GM12873 (cell line): ENCODE data around the gene RGL3.

ENCODE experiments used
- TF ChIP-seq, protein P1 (sequence below): IDR thresholded peaks from 2 replicates; pipeline ENCODE4 v1.5.1; 2012; ENCODE audit warnings: low read depth, mild to moderate bottlenecking, moderate library complexity, low read length, control low read depth; ENCODE audit not compliant: insufficient read depth; ENCODE audit errors: missing control alignments

The RGL3 gene

DNA sequence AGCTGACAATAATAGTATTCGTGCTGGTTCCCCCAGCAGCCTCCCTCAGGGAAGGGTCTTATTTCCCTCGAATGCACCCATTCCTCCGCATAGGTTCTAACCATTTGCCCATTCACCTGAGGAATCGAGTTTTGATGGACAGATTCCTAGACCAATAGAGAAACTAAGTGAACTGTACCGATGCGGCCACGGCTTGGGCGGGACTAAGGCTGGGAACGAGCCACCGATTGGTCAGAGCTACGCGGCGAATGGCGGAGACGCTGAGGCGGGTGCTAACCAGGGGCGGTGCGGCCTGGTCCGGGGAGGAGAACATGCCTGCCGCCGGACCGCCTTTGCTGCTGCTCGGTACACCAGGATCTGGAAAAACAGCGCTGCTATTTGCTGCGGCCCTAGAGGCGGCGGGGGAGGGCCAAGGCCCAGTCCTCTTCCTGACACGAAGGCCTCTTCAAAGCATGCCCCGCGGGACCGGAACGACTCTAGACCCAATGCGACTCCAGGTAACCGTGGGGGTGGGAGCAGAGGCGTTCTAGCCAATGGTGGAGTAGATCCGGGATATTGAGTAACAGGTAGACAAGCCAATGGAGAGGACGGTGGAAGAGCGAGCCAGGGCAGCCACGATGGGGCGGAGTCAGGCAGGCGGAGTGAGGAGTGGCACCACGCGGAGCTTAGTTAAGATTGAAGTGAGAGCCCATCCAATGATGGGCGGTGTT is 44.5 kb downstream of the RGL3 start, which contains the start of gene SWSAP1:
TSS of gene SWSAP1 (plus strand) at position 234 of the 710 bp plus-strand sequence. CDS start at position 249, 15 bp downstream.
- TF ChIP-seq, protein P1, sequence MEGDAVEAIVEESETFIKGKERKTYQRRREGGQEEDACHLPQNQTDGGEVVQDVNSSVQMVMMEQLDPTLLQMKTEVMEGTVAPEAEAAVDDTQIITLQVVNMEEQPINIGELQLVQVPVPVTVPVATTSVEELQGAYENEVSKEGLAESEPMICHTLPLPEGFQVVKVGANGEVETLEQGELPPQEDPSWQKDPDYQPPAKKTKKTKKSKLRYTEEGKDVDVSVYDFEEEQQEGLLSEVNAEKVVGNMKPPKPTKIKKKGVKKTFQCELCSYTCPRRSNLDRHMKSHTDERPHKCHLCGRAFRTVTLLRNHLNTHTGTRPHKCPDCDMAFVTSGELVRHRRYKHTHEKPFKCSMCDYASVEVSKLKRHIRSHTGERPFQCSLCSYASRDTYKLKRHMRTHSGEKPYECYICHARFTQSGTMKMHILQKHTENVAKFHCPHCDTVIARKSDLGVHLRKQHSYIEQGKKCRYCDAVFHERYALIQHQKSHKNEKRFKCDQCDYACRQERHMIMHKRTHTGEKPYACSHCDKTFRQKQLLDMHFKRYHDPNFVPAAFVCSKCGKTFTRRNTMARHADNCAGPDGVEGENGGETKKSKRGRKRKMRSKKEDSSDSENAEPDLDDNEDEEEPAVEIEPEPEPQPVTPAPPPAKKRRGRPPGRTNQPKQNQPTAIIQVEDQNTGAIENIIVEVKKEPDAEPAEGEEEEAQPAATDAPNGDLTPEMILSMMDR = no peak

DNA sequence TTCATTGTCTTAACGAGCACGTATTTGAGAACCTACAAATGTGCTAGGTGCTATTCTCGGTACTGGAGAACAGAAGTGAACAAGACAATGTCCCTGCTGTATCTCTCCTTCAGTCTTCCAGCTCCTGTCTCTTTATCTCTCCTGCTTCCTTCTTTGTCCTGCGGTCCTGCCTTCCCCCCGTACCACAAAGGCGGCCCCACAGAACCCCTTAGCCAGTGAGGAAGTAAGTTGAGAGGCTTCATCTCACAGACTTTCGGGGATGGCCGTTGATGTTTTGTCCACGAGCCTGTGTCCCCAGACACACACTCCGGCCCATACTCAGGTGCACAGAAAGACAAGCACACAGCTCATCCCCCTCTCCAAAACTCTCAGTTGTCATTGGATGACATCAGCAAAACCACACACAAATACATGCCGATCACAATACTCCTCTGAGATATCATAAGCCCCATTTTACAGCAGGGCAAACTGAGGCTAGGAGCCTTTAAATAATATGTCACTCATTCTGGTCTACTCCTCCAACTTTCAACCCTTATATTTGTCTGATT is 45.2 kb downstream of the RGL3 start:
- TF ChIP-seq, protein P1 = no peak

DNA sequence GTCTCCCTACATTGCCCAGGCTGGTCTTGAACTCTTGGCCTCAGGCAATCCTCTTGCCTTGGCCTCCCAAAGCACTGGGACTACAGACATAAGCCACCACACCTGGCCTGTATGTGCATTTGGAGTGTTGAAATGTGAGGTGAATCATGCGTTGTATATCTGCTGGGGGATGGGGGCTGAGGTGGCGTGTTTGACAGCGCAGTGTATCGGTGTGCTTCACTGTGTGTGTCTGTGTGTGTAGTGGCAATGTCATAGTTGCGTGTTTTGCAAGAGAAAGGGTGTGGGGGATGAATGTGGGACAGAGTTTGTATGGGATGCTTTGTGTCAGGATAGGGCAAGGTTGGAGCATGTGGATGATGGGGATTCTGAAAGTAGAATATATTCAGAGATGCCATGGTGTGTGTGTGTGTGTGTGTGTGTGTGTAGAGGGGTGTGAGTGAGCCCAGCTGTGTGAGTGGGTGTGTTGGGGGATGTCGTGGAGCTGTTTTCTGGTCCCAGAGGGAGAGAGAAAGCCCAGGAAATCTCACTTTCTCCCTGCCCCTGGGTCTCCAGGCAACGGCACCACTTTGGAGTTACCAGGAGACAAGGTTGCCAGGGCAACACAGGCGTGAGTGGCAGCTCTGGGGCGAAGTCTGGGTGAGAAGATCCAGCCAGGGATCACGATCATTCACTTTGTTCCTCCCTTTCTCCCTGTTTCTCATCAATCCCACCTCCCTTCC is 45.8 kb downstream of the RGL3 start:
- TF ChIP-seq, protein P1 = no peak

DNA sequence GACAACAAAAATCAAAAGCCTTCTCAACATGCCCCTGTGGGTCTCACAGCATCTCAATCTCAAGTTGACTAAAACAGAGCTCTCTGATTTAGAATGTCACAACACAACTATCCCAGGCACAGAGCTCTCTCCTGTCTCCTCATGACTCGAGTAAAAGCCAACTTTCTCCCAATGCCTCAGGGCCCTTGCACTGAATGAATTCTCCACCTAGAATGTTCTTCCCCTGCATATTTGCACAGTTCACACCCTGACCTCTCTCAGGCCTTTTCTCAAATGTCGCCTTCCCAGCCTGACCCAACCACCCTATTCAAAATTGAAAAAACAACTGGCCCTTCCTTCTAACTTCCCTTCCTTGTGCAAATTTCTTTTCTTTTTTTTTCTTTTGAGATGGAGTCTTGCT is 48.4 kb downstream of the RGL3 start:
- TF ChIP-seq, protein P1 = no peak

DNA sequence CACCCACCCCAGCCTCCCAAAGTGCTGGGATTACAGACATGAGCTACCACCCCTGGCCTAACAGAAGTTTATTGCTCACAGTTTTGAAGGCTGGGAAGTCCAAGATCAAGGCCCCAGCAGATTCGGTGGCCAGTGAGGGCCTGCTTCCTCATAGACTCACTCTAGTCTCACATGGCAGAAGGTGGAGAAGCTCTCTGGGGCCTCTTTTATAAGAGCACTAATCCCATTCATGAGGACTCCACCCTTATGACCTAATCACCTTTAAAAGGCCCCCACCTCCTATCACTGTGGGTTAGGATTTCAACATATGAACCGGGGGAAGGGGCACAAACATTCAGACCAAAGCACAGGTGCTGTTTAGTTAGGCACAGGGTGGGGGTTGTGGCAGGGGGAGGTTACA is 51.6 kb downstream of the RGL3 start:
- TF ChIP-seq, protein P1 = no peak

DNA sequence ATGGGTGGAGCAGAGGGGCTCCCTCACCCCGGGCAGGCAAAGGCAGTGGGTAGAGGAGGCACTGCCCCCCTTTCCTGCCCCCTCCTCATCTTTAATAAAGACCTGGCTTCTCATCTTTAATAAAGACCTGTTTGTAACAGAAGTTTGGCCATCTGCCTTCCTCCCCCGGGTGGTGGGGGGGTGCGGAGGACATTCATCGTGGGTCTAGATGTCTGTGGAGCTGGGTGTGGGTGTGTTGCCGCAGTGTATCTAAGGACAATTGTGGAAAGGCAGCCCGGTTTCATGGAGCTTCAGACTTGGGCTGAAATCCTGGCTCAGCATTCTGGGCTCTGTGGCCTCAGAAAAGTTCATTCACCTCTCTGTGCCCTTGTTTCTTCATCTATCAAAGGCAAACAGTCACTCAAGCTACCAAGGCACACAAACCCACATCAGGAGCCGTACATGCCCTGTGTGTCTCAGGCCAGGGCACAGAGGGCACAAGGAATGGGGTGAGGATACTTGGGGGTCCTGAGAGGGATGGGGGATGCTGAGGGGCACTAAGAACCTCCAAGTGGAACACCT is 53.5 kb downstream of the RGL3 start:
- TF ChIP-seq, protein P1 = no peak

DNA sequence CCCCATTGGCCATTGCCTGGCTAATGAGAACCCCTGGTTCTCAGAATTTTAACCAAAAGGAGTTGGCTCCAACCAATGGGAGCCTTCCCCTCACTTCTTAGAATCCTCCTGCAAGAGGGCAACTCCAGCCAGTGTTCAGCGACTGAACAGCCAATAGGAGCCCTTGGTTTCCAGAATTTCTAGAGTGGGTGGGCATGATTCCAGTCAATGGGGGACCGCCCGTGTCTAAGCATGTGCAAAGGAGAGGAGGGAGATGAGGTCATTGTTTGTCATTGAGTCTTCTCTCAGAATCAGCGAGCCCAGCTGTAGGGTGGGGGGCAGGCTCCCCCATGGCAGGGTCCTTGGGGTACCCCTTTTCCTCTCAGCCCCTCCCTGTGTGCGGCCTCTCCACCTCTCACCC is 54.2 kb downstream of the RGL3 start:
- TF ChIP-seq, protein P1 = no peak
